NB4 (cell line): ENCODE data around the gene WDR86.

Source experiments
- CTCF ChIP-seq: IDR thresholded peaks from one replicate; pipeline ENCODE4 v1.5.1; 2012; ENCODE audit warnings: low read depth, low read length
- MAX ChIP-seq: IDR thresholded peaks from 2 replicates; pipeline ENCODE4 v1.6.1; 2011; ENCODE audit warnings: low read depth, low read length
- POLR2A ChIP-seq: IDR thresholded peaks from 2 replicates; pipeline ENCODE4 v1.6.1; 2011; ENCODE audit warnings: mild to moderate bottlenecking; ENCODE audit not compliant: insufficient read length; ENCODE audit errors: extremely low read depth

GRCh38 chr7:151447312-151447711 is 37.5 kb upstream of the WDR86 start:
- TF ChIP-seq MAX (no peak), POLR2A (no peak), CTCF (no peak)
